Peyer's patch (tissue), 4 donors: ENCODE results near the gene LILRA1.

Experiments
- POLR2A ChIP-seq, 2 donors: fragments of 450-650 bp; IDR thresholded peaks; one replicate each; pipeline ENCODE4 v1.5.1; 2017; ENCODE audit warnings: antibody characterized with exemption in 2 of 2, mild to moderate bottlenecking in 2 of 2, moderate library complexity in 2 of 2
- TF ChIP-seq, protein P1 (sequence below), 6 experiments: fragments of 450-650 bp in 4 of 6; fragments of 200-600 bp in 2 of 6; sonication (generic) in 1 of 6; IDR thresholded peaks; one replicate each; pipeline ENCODE4 v1.5.1; 2017 to 2019; ENCODE audit warnings: antibody characterized with exemption in 6 of 6, mild to moderate bottlenecking in 3 of 6, moderate library complexity in 1 of 6

- TF ChIP-seq, protein P1, sequence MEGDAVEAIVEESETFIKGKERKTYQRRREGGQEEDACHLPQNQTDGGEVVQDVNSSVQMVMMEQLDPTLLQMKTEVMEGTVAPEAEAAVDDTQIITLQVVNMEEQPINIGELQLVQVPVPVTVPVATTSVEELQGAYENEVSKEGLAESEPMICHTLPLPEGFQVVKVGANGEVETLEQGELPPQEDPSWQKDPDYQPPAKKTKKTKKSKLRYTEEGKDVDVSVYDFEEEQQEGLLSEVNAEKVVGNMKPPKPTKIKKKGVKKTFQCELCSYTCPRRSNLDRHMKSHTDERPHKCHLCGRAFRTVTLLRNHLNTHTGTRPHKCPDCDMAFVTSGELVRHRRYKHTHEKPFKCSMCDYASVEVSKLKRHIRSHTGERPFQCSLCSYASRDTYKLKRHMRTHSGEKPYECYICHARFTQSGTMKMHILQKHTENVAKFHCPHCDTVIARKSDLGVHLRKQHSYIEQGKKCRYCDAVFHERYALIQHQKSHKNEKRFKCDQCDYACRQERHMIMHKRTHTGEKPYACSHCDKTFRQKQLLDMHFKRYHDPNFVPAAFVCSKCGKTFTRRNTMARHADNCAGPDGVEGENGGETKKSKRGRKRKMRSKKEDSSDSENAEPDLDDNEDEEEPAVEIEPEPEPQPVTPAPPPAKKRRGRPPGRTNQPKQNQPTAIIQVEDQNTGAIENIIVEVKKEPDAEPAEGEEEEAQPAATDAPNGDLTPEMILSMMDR (IDR thresholded peaks at IDR 0.05): no peak
- TF ChIP-seq POLR2A (IDR thresholded peaks at IDR 0.05): no peak
These were observed 1.3 kb downstream of the LILRA1 start for GRCh38 chr19:54594737-54595136.
